HepG2 (cell line): ENCODE measurements around the gene SMPX.

Source experiments
- CBX5 ChIP-seq: sonication (generic); formaldehyde crosslinking; IDR thresholded peaks from 2 replicates; pipeline ENCODE4 v1.4.0; 2020; ENCODE audit warnings: missing genetic modification reagents, borderline replicate concordance
- CHD4 ChIP-seq: fragments of 200-600 bp; sonication (generic); IDR thresholded peaks from 2 replicates; pipeline ENCODE4 v1.7.0; 2017; ENCODE audit warnings: mild to moderate bottlenecking, low read length, borderline replicate concordance
- ETV5 ChIP-seq: IDR thresholded peaks from 2 replicates; pipeline ENCODE4 v1.6.1; 2018; ENCODE audit warnings: missing biosample characterization, missing genetic modification reagents, inconsistent platforms, borderline replicate concordance
- HIVEP1 ChIP-seq: sonication (generic); formaldehyde crosslinking; IDR thresholded peaks from 2 replicates; pipeline ENCODE4 v1.4.0; 2020; ENCODE audit warnings: mild to moderate bottlenecking, missing genetic modification reagents
- POLR2AphosphoS5 ChIP-seq: IDR thresholded peaks from 2 replicates; pipeline ENCODE4 v1.6.1; 2012; ENCODE audit warnings: low read depth, low read length
- RFX5 ChIP-seq: IDR thresholded peaks from 2 replicates; pipeline ENCODE4 v1.6.1; 2011; ENCODE audit warnings: low read depth, low read length, improper control_type of control experiment
- RXRA ChIP-seq: sonication (generic); formaldehyde crosslinking; IDR thresholded peaks from 2 replicates; pipeline ENCODE4 v1.5.1; 2020; ENCODE audit warnings: missing genetic modification reagents
- ZKSCAN1 ChIP-seq: fragments of 150-350 bp; IDR thresholded peaks from 2 replicates; pipeline ENCODE4 v1.6.1; 2014; ENCODE audit warnings: low read length
- ZMYM2 ChIP-seq: sonication (generic); formaldehyde crosslinking; IDR thresholded peaks from 2 replicates; pipeline ENCODE4 v1.8.0; 2022; ENCODE audit warnings: mild to moderate bottlenecking, missing genetic modification reagents
- TF ChIP-seq, protein P1 (sequence below): sonication (generic); formaldehyde crosslinking; IDR thresholded peaks from 2 replicates; pipeline ENCODE4 v1.5.0; 2020; ENCODE audit warnings: missing genetic modification reagents

DNA sequence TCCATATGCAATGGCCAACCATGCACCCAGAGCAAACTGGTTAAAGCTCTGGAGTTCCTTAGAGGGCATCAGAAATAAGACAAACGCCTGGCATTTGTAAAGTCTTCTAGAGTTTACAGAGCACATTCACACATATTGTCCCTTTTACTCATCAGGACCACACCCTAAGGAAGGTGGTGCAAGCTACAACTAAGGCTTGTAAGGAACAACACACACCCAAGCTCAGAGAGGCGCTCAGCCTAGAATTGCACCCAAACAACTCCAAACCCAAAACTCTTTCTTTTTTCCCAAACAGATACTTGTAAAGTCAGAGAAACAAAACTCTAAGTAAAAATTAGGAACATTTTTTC, 46.1 kb downstream of the SMPX start:
- TF ChIP-seq RFX5 (no peak), ZMYM2 (CRISPR knock-in tag) (no peak), ZKSCAN1 (no peak), CBX5 (CRISPR knock-in tag) (no peak), POLR2AphosphoS5 (no peak), HIVEP1 (CRISPR knock-in tag) (no peak), ETV5 (CRISPR knock-in tag) (no peak), CHD4 (no peak), RXRA (CRISPR knock-in tag) (no peak)
- TF ChIP-seq, protein P1, sequence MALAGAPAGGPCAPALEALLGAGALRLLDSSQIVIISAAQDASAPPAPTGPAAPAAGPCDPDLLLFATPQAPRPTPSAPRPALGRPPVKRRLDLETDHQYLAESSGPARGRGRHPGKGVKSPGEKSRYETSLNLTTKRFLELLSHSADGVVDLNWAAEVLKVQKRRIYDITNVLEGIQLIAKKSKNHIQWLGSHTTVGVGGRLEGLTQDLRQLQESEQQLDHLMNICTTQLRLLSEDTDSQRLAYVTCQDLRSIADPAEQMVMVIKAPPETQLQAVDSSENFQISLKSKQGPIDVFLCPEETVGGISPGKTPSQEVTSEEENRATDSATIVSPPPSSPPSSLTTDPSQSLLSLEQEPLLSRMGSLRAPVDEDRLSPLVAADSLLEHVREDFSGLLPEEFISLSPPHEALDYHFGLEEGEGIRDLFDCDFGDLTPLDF, result no peak
